GM10847 (cell line): Measurements from ENCODE around the gene BICD1.

Experiments used
- POLR2A ChIP-seq: IDR thresholded peaks from 2 replicates; pipeline ENCODE4 v1.6.1; 2011; ENCODE audit not compliant: insufficient read length; ENCODE audit errors: extremely low read depth

BICD1 gene

GRCh38 chr12:32431025-32431424 lies 324.4 kb downstream of the BICD1 start:
- TF ChIP-seq POLR2A: no peak
